Renal pelvis (tissue), 12 donors: Measurements from ENCODE around the gene CDKN2B. TPM values are rescaled to one million over a fixed set of nuclear protein-coding genes. Genes with fewer than 3 reads are reported as not detected.
A peak's percentile ranks its signal among the peaks of the same experiment; 100 is the strongest.
"Not testable (repeated sequence)": the region's sequence is repeated elsewhere in the genome, so short reads cannot be mapped to it uniquely, and the experiment has no call there.

Source experiments
- DNase-seq: peaks from one replicate; pipeline ENCODE4 v3.0.0-alpha.2; 2013
- long read RNA-seq, 16 experiments: transcript quantifications; one replicate each; lab custom pipeline, GENCODE V29; 2026
- polyA plus RNA-seq, 3 donors: library from polyadenylated mRNA; unstranded; fragments of 120-200 nt; gene quantifications; one replicate each; pipeline ENCODE4 v1.2.1, GENCODE V29; 2013; ENCODE audit not compliant: insufficient read length in 3 of 3

The CDKN2B gene
- under 1 TPM; 0.38 to 0.44 (median 0.40) TPM for polyA plus RNA-seq
- long read RNA-seq, donor 1, partial matches to known transcripts, result 0 of 1 reads
- long read RNA-seq, donor 1, other reads (novel, unspliced or antisense), result 0 of 1 reads
- long read RNA-seq, donor 2, result 0 reads
- long read RNA-seq, donor 3, result 0 reads
- long read RNA-seq, donor 4, result 0 reads
- long read RNA-seq, donor 5, result 0 reads
- long read RNA-seq, donor 6, partial matches to known transcripts, result 0 of 2 reads
- long read RNA-seq, donor 6, other reads (novel, unspliced or antisense), result 0 of 2 reads
- long read RNA-seq, donor 7, result 0 reads
- long read RNA-seq, donor 8, result 0 reads
- long read RNA-seq, donor 9, result 0 reads
- long read RNA-seq, donor 10, result 0 reads
- long read RNA-seq, donor 11, result 0 reads
- long read RNA-seq, donor 12, partial matches to known transcripts, result 0 of 1 reads
- long read RNA-seq, donor 12, other reads (novel, unspliced or antisense), result 0 of 1 reads
- long read RNA-seq, donor 13, partial matches to known transcripts, result 0 of 1 reads
- long read RNA-seq, donor 13, other reads (novel, unspliced or antisense), result 0 of 1 reads
- long read RNA-seq, donor 14, result 0 reads
- long read RNA-seq, donor 15, partial matches to known transcripts, result 0 of 4 reads
- long read RNA-seq, donor 15, other reads (novel, unspliced or antisense), result 0 of 4 reads
- long read RNA-seq, donor 16, partial matches to known transcripts, result 0 of 1 reads
- long read RNA-seq, donor 16, other reads (novel, unspliced or antisense), result 0 of 1 reads

GRCh38 chr9:22008717-22009505, at the start of gene CDKN2B:
Gene CDKN2B, minus strand, starts transcription at chr9:22009305. Its CDS starts 352 bp downstream, at chr9:22008953.
- DNase-seq, result peak; percentile 81

- not testable (repeated sequence) for DNase-seq
These were observed 48.9 kb upstream of the CDKN2B start for GRCh38 chr9:22057972-22058371.

DNA sequence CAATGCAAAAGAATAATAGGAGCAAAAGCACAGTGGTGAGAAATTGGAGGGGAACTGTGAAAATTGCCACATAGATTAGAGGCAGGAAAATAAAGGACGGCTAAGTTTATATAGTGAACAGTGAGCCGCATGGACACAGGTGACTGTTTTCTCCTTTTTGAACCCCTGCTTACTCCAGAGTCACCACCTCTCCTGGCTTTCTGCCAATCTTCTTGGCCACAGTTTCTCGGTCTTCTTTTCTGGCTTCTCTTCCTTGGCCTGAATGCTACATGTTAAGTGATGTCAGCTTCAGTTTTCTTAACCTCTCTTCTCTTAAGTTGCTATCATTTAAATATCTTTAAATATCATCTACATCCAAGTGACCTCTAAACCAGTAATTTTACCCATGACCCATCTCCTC, 47.3 kb upstream of the CDKN2B start:
- no peak for DNase-seq

DNA sequence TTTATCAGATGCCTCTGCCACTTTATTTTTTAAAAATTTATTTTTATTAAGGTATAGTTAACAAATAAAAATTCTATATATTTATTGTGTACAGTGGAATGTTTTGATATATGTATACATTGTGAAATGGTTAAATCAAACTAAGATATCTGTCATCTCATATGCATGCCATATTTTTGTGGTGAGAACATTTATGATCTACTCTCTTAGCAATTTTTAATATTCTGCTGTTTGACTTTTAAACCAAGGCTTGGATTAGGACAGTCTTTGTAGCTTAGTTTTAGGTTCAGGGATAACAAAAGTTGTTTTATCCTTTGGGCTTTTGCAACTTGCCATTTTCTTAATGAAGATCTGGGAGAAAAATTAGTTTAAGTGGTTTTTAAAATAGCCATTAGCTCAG, 46.0 kb upstream of the CDKN2B start:
- no peak for DNase-seq

DNA sequence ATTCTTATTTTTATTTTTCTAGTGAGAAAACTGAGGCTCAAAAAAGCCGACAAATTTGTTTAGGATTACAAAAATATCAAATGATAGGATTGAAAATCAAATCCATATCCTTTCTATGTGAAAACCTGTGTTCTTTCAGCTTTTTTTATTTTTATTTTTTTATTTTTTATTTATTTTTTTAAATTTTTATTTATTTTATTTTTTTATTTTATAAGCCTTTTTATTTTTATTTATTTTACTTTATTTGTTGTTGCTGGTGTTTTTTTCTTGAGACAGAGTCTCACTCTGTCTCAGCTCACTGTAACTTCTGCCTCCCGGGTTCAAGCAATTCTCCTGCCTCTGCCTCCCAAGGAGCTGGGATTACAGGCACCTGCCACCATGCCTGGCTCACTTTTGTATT, 45.4 kb upstream of the CDKN2B start:
- no peak for DNase-seq

- DNase-seq, result no peak
These were observed 45.0 kb upstream of the CDKN2B start for GRCh38 chr9:22054076-22054475.

- no peak for DNase-seq
These were observed 44.1 kb upstream of the CDKN2B start for GRCh38 chr9:22053178-22053577.

DNA sequence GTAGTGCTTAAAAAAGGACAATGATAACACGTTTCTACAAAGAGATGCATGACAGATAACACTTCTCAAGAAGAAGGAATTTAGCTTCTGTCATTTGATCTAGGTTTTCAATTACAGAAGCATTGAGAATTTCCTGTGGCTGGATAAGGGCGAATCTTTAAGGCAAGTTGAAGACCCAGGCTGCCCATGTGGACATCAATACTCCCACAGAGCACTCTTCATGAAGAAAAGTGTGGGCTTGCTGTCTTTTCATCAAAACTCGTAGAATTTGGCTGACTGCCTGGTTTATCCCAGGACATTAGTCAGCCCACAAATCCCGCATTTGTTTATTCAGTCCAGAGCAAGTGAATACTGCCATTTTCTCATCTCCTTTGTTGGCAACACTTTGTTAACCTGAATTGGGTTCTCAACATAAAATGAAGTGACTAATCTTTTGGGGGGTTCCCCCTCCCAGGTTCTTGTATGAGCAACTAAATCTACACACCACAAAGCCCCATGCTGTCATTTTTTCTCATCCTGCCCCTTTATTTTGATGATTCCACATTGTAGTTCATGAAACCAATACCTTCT, 43.4 kb upstream of the CDKN2B start:
- no peak for DNase-seq

- no peak for DNase-seq
These were observed 41.8 kb upstream of the CDKN2B start for GRCh38 chr9:22050924-22051323.

- DNase-seq, result no peak
These were observed 40.3 kb upstream of the CDKN2B start for GRCh38 chr9:22049411-22049810.

GRCh38 chr9:22047596-22047995, 38.5 kb upstream of the CDKN2B start:
- no peak for DNase-seq

GRCh38 chr9:22046243-22046885, 37.3 kb upstream of the CDKN2B start:
- no peak for DNase-seq

- no peak for DNase-seq
These were observed 36.3 kb upstream of the CDKN2B start for GRCh38 chr9:22045423-22045822.

- no peak for DNase-seq
These were observed 35.5 kb upstream of the CDKN2B start for GRCh38 chr9:22044583-22044982.

- DNase-seq, result no peak
These were observed 34.8 kb upstream of the CDKN2B start for GRCh38 chr9:22043928-22044327.

GRCh38 chr9:22041775-22042174, 32.7 kb upstream of the CDKN2B start:
- DNase-seq, result peak; percentile 20

GRCh38 chr9:22041344-22041743, 32.2 kb upstream of the CDKN2B start:
- DNase-seq, result no peak

- DNase-seq, result no peak
These were observed 31.7 kb upstream of the CDKN2B start for GRCh38 chr9:22040760-22041159.

DNA sequence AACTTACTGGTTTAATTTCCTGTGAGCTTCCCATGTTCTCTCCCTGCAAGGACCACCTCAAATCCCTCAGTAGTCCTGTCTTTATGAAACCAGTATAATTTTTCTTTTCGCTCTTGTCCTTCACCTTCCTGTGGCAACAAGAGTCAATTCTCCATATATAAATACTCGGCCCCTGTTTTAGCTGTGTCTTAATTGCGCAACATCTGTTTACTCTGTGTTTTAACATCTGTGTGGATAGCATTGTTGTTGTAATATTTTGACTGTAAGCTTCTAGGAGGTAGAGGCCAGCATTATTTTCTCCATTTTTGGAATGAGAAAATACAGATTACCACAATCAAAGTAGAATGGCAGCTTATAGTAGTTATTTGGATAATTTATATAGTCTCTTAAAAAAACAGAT, 30.2 kb upstream of the CDKN2B start:
- no peak for DNase-seq

- DNase-seq, result no peak
These were observed 29.0 kb upstream of the CDKN2B start for GRCh38 chr9:22037954-22038690.
